NCI-H774 (cell line): ENCODE measurements around the gene PRKACB.
"Not testable (repeated sequence)": the region's sequence is repeated elsewhere in the genome, so short reads cannot be mapped to it uniquely, and the experiment has no call there.

ENCODE experiments used
- DNase-seq: peaks from one replicate; lab custom pipeline; 2025; lab: John Stamatoyannopoulos, UW

Gene PRKACB

DNA sequence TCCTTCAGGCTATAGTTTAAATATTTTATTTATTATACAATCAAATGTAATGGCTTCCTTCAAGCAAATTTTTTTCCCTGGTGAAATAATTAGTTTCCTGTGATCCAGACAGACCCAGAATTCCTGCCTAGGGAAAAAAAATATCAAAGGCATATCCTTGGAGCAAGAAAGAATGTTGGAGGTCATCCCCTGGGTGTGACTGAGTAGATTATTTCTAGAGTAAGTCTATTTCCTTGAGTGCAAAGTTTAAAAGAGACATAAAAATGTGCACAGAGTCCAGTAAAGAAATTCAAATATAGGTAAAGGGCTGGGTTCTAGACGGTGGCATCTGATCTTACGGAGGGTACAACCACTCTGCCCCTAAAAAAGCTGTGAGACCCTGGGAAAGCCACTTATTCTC, 125.2 kb downstream of the PRKACB start:
- no peak for DNase-seq

DNA sequence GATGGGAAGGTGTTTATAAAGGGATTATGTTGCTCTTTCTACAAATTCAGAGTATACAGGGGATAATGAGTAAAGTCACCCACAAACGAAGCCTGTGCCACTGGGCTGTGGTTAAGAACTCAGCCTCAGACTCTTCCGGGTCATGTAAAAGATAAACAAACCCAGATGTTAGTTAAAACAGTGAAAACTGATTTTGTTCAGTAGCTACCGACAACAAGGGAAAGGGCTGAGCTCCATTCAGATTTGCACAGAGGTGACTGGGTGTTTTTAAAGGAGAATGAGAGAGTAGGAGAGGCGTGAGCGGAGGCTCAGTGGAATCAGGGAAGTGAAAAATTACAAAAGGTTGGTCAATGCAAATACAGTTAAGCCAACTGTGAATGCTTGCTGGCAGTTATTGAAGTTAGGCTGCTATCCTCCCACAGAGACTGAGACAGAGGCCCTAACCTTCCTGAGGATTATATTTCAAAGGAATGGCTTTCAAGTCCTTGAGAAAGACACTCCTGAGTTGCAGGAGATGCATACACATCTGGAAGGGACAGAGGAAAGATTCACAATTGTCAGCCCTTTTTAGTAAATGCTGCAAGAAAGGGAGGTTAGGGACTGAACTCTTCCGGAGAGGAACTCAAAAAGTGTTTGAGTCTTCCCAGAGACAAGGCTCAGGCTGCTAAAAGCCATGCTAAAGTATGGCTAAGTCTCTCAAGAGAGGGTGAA, 127.5 kb downstream of the PRKACB start:
- peak; percentile 18 for DNase-seq

DNA sequence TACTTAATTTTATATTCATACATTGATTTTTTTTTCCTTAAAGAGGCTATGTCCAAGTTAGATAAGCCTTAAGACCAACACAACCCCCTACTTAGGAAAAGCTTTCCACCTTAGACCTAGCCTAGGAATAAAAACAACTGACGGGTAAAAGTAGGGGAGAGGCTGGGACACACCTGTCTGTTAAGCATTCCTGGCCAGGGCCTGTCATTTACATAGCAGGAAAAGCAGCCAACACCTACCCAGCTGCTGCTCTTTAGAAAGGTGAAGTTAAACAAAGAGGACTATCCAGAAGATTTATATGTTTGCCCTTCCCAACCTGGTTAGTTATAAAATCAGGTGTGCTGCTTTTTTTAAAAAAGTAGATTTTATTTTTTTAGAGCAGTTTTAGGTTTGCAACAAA, 128.3 kb downstream of the PRKACB start:
- peak; percentile 87 for DNase-seq

DNA sequence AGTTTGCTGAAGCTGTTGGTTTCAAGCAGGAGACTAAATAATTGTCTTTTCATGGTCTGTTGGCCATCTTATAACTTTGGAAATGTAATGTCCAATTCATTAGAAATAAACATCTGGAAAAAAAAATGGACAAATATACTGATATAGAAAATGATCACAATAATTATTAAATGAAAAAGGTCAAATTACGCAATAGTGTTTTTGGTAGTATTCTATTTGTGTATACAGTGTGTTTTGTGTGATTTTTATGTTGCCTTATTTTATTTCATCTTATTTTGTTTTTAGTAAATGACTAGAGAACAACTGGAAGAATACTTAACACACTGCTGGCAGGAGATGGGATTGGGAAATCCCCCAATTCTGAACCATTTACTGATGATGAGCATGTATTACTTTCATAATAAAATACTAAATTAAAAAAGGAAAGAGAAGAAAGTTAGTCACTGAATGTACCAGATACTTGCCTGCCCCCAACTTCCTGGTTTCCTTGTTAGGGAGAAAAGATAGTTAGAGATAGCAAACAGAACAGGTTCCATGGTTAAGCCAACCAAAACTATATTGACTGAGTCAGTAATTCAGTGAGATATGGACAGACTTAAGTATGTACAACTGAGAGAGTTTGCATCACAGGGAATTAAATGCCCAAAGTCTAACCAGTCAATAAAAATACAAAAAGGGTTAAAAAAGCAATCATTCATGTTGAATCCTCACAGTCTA, 133.4 kb downstream of the PRKACB start:
- no peak for DNase-seq

DNA sequence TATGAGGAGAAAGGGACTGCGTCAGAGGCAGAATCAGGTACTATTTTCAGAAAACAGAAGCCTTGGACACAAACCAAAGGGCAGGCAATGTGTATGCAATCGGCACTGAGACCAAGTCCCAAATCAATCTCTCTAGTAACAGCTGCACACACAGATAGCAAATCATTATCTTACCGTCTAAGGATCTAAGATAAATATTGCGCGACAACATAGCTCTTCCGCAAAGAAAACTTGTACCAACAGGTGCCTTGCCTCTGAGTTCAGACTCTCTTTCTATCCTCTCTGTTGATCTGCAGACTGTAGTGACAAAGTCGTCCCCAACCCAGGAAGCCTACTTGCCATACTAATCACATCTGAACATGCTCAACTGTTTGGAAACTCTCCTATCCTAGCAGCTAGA, 134.8 kb downstream of the PRKACB start:
- DNase-seq = no peak

DNA sequence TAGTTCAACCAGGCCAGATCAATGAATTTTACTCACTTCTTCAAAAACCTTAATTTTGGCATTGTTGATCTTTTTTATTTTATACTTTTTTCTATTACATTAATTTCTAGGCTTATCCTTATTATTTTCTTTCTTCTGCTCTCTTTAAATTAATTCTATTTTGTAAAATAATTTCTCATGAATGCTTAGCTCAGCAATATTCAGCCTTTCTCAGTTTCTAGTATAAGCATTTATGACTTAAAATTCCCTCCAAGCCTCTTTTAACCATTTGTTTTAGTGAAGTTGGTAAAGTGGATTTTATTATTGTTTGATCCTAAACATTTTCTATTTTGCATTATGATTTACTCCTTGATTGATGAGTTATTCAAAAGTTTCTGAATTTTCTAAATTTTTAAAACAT, 136.8 kb downstream of the PRKACB start:
- no peak for DNase-seq

DNA sequence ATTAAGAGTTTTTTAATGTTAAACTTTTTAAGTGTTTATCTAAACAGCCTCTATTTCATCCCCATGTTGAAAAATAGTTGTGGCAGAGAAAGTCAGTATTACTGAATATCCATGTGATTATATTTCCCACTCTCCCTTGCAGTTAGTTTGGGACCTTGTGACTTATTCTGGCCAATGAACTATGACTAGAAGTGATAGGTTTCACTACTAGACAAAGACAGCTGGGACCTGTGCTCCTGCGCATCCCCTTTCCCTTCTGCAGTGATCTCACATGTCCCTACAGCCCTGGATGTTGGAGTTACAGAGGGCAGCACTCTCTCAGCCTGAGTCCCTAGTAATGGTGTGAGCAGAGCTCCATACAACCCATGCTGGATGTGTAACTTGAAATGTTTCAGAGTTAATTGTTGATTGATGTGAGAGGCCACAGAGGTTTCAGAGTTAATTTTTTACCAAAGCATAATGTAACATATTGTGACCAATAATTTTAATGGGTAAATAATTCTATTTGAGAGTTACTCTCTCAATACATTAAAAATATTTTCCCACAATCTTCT, 138.8 kb downstream of the PRKACB start:
- DNase-seq = no peak

DNA sequence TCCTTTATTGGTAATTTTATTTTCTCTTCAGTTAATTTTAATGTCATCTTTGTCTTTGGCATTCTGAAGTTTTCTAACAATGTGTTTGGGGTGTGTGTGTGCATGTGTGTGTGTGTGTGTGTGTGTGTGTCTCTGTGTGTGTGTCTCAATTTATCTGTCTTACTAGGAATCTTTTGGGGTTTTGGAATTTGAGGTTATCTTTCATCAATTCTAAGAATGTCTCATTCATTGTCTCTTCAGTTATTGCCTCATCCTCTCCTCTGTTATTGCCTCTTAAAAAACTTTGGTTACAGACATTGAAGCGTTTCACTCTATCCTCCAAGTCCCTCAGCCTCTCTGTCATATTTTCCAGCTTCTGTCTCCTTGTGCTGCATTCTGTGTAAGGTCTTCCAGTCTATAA, 139.3 kb downstream of the PRKACB start:
- DNase-seq = no peak

DNA sequence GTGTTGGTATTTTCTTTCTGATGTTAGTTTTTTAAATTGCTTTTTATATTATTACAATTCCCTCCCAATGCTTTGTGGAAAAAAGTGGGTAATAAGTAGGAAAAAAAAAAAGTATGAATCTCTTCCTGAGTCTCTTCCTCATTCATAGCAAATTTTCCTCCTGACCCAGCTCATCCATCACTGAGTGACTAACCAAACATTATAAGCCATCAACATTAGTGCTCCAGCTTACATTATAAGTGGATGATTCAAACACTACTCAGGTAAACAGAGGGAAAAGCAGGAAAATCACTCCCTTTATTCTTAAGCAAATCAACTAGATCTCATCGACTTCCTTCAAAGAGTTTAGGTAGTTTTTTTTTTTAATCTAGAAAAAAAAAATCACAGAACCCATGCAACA, 142.0 kb downstream of the PRKACB start:
- no peak for DNase-seq

DNA sequence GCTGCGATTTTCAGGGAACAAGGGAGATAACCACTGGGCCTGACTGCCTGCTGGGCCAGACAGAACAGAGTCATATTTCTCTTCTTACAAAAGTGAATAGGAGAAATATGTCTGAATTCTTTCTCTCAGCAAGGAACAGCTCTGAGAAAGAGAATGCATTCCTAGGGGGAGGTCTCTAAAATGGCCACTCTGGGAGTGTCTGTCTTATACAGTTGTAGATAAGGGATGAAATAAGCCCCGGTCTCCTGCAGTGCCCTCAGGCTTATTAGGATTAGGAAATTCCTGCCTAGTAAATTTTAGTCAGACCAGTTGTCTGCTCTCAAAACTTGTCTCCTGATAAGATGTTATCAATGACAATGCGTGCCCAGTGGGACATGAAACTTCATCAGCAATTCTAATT, 143.3 kb downstream of the PRKACB start:
- DNase-seq = not testable (repeated sequence)
